ENCODE data around the gene KRT34. TPM values are rescaled to one million over a fixed set of nuclear protein-coding genes. Genes with fewer than 3 reads are reported as not detected.

KRT34 gene
- total RNA-seq, 2 donors from 2014 or later = not detected

DNA sequence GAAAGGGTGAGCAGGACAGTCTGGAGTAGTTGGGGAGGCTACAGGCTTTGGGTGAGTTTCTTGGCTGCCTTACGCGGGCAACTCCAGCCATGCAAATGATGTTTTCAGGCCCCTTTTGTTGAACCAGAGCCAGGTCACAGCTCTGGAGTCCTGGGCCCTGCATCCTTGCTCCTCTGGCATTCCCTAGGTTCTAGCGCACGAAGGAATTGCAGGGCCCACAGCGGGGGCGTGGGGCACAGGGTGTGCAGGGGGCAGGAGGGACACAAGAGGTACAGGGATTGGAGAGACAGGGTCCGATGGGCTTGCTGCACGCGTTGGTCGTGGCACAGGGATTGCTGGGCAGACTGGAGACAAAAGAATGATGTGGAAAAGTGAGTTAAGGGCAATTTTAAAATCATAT, 11.7 kb upstream of the KRT34 start:
- no peak overlapping the region for H3K4me3 ChIP-seq
- H3K27ac ChIP-seq = no peak overlapping the region
- TF ChIP-seq, protein P1, sequence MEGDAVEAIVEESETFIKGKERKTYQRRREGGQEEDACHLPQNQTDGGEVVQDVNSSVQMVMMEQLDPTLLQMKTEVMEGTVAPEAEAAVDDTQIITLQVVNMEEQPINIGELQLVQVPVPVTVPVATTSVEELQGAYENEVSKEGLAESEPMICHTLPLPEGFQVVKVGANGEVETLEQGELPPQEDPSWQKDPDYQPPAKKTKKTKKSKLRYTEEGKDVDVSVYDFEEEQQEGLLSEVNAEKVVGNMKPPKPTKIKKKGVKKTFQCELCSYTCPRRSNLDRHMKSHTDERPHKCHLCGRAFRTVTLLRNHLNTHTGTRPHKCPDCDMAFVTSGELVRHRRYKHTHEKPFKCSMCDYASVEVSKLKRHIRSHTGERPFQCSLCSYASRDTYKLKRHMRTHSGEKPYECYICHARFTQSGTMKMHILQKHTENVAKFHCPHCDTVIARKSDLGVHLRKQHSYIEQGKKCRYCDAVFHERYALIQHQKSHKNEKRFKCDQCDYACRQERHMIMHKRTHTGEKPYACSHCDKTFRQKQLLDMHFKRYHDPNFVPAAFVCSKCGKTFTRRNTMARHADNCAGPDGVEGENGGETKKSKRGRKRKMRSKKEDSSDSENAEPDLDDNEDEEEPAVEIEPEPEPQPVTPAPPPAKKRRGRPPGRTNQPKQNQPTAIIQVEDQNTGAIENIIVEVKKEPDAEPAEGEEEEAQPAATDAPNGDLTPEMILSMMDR (IDR thresholded peaks at IDR 0.05) = no peak
- no peaks in the 10 kb centered on the region for H3K36me3 ChIP-seq
- no peaks in the 10 kb centered on the region for H3K9me3 ChIP-seq
- peaks cover 0 to 9% of the 10 kb centered on the region in 2 donors for H3K4me1 ChIP-seq
- no peak for DNase-seq (ENCODE audit: low spot score)
- no peaks in the 10 kb centered on the region for H3K27me3 ChIP-seq

GRCh38 chr17:41393294-41393693, 11.2 kb upstream of the KRT34 start:
- Histone ChIP-seq H3K9me3 (no peaks in the 10 kb centered on the region), H3K27me3 (no peaks in the 10 kb centered on the region), H3K27ac (no peak overlapping the region), H3K36me3 (no peaks in the 10 kb centered on the region), H3K4me3 (no peak overlapping the region), H3K4me1 (peaks cover 0 to 9% of the 10 kb centered on the region in 2 donors)
- TF ChIP-seq, protein P1 (IDR thresholded peaks at IDR 0.05) = no peak
- DNase-seq (ENCODE audit: low spot score) = no peak

- no peak for DNase-seq (ENCODE audit: low spot score)
- Histone ChIP-seq H3K27ac (no peak overlapping the region), H3K9me3 (peaks cover 0 to 3% of the 10 kb centered on the region in 2 donors), H3K4me1 (peaks cover 0 to 9% of the 10 kb centered on the region in 2 donors), H3K36me3 (no peaks in the 10 kb centered on the region), H3K27me3 (no peaks in the 10 kb centered on the region), H3K4me3 (no peak overlapping the region)
- TF ChIP-seq, protein P1 (IDR thresholded peaks at IDR 0.05) = no peak
Measured at GRCh38 chr17:41392278-41392677, 10.2 kb upstream of the KRT34 start.

GRCh38 chr17:41391535-41391934, 9.4 kb upstream of the KRT34 start:
- Histone ChIP-seq H3K9me3 (peaks cover 0 to 10% of the 10 kb centered on the region in 2 donors), H3K36me3 (no peaks in the 10 kb centered on the region), H3K4me1 (peaks cover 0 to 9% of the 10 kb centered on the region in 2 donors), H3K27me3 (no peaks in the 10 kb centered on the region), H3K27ac (no peak overlapping the region), H3K4me3 (no peak overlapping the region)
- TF ChIP-seq, protein P1 (IDR thresholded peaks at IDR 0.05) = no peak
- no peak for DNase-seq (ENCODE audit: low spot score)

DNA sequence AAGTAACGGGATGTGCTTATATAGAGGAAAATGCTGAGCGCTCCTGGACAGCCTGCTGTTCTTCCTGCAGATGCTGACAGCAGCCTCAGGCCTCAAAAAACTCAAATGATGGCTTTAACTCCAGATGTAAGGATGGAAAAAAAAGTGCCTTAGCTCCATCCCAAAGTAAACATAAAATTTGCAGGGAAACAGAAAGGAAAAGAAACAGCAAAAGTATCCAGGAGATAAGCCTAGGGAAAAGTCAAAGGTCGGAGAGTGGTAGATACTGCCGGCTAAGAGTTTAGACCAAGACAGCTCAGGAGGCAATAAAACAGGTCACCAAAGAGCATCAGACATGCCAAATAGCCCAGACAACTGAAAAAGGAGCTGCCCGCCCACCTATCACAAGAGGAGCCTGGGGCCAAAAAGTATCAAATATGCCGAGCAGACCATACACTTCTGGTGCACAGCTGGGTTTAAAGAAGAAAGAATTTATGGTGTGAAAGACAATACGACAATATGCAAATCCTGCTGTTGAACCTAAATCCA, 8.4 kb upstream of the KRT34 start:
- no peaks in the 10 kb centered on the region for H3K27me3 ChIP-seq
- H3K4me1 ChIP-seq = peaks cover 0 to 9% of the 10 kb centered on the region in 2 donors
- peaks cover 0 to 21% of the 10 kb centered on the region in 2 donors for H3K9me3 ChIP-seq
- H3K36me3 ChIP-seq = no peaks in the 10 kb centered on the region
- no peak for DNase-seq (ENCODE audit: low spot score)
- TF ChIP-seq, protein P1 (IDR thresholded peaks at IDR 0.05) = no peak
- H3K4me3 ChIP-seq = no peak overlapping the region
- no peak overlapping the region for H3K27ac ChIP-seq

DNA sequence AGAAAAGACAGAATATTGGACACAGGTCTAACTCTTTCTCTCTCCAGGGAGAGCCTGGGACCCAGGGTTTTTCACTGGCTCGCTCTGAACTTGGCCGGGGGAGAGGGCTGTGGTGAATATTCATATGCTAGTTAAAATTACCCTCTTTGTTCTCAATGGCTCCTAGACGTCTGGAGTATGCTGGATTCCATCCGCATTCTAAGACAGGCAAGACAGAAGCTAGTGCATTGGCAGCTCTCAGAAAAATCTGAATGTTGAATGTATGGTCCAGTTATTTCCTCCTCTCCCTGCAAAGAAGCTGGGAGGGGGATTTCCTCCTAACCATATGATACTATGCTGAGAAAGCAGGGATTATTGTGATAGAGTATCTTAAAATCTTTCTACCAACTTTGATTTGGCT, 5.6 kb upstream of the KRT34 start:
- H3K4me1 ChIP-seq = no peaks in the 10 kb centered on the region
- H3K27me3 ChIP-seq = no peaks in the 10 kb centered on the region
- peaks cover 0 to 27% of the 10 kb centered on the region in 2 donors for H3K9me3 ChIP-seq
- TF ChIP-seq, protein P1 (IDR thresholded peaks at IDR 0.05) = no peak
- no peak overlapping the region for H3K27ac ChIP-seq
- no peak for DNase-seq (ENCODE audit: low spot score)
- no peaks in the 10 kb centered on the region for H3K36me3 ChIP-seq
- no peak overlapping the region for H3K4me3 ChIP-seq
